MM.1S (cell line): Measurements from ENCODE around the gene SLC48A1.

Source experiments
- DNase-seq: peaks from one replicate; pipeline ENCODE4 v3.0.0-alpha.2; 2015
- H2AFZ ChIP-seq: fragments of 300-600 bp; sonication (generic); 2 replicates; pipeline ENCODE4 v1.6.0; 2016; ENCODE audit warnings: antibody characterized with exemption, low read length
- H3F3A ChIP-seq: fragments of 300-600 bp; sonication (generic); 2 replicates; pipeline ENCODE4 v1.6.1; 2016; ENCODE audit warnings: mild to moderate bottlenecking, antibody characterized with exemption, low read length, moderate library complexity, mixed read lengths; ENCODE audit not compliant: insufficient read depth
- H3K27ac ChIP-seq: fragments of 300-600 bp; sonication (generic); 2 replicates; pipeline ENCODE4 v1.5.1; 2016; ENCODE audit warnings: mild to moderate bottlenecking, low read length
- H3K27me3 ChIP-seq: fragments of 300-600 bp; sonication (generic); replicated peaks from 2 replicates; pipeline ENCODE4 v1.6.0; 2016; ENCODE audit warnings: low read length; ENCODE audit not compliant: insufficient read depth
- H3K36me3 ChIP-seq: fragments of 300-600 bp; sonication (generic); replicated peaks from 2 replicates; pipeline ENCODE4 v1.6.1; 2016; ENCODE audit warnings: mild to moderate bottlenecking, low read length, mixed read lengths; ENCODE audit not compliant: insufficient read depth
- H3K4me1 ChIP-seq: fragments of 300-600 bp; sonication (generic); 2 replicates; pipeline ENCODE4 v1.6.1; 2016; ENCODE audit warnings: low read length, mixed read lengths
- H3K4me2 ChIP-seq: fragments of 300-600 bp; sonication (generic); 2 replicates; pipeline ENCODE4 v1.6.0; 2016; ENCODE audit warnings: low read depth, low read length
- H3K4me3 ChIP-seq: fragments of 300-600 bp; sonication (generic); 2 replicates; pipeline ENCODE4 v1.5.1; 2016; ENCODE audit warnings: low read length, mixed read lengths
- H3K79me2 ChIP-seq: fragments of 300-600 bp; sonication (generic); 2 replicates; pipeline ENCODE4 v1.6.1; 2016; ENCODE audit warnings: mixed run types, low read length, mixed read lengths
- H3K9ac ChIP-seq: fragments of 300-600 bp; sonication (generic); 2 replicates; pipeline ENCODE4 v1.6.1; 2016; ENCODE audit warnings: low read length, mixed read lengths
- H3K9me2 ChIP-seq: fragments of 300-600 bp; sonication (generic); replicated peaks from 2 replicates; pipeline ENCODE4 v1.6.1; 2016; ENCODE audit warnings: mild to moderate bottlenecking, low read length, mixed read lengths; ENCODE audit not compliant: insufficient read depth
- H3K9me3 ChIP-seq: fragments of 300-600 bp; sonication (generic); replicated peaks from 2 replicates; pipeline ENCODE4 v1.6.1; 2016; ENCODE audit warnings: mild to moderate bottlenecking, low read length, mixed read lengths; ENCODE audit not compliant: insufficient read depth
- H4K20me1 ChIP-seq: fragments of 300-600 bp; sonication (generic); 2 replicates; pipeline ENCODE4 v1.6.1; 2016; ENCODE audit warnings: mild to moderate bottlenecking, low read length, moderate library complexity, mixed read lengths; ENCODE audit not compliant: insufficient read depth
- CTCF ChIP-seq: fragments of 300-600 bp; sonication (generic); IDR thresholded peaks from 2 replicates; pipeline ENCODE4 v1.5.1; 2016; ENCODE audit warnings: antibody characterized with exemption, low read length, mixed read lengths
- EZH2 ChIP-seq: fragments of 300-600 bp; sonication (generic); optimal IDR thresholded peaks from 2 replicates; pipeline ENCODE3; 2017; ENCODE audit warnings: low read depth, mild to moderate bottlenecking, antibody characterized with exemption, low read length, mixed read lengths
- EZH2phosphoT487 ChIP-seq: fragments of 300-600 bp; sonication (generic); IDR thresholded peaks from 2 replicates; pipeline ENCODE4 v1.6.1; 2018; ENCODE audit warnings: antibody characterized with exemption, low read length

SLC48A1 gene

GRCh38 chr12:47750229-47750798, 22.7 kb upstream of the SLC48A1 start:
- peaks cover 39% of the 10 kb centered on the region for H3K4me1 ChIP-seq
- no peaks in the 10 kb centered on the region for H3K9me2 ChIP-seq
- no peak overlapping the region for H3K9ac ChIP-seq
- no peaks in the 10 kb centered on the region for H3K79me2 ChIP-seq
- H3K4me2 ChIP-seq: no peak overlapping the region
- peaks cover 7% of the 10 kb centered on the region for H3F3A ChIP-seq
- DNase-seq: no peak
- H3K9me3 ChIP-seq: no peaks in the 10 kb centered on the region
- TF ChIP-seq CTCF (no peak), EZH2 (no peak), EZH2phosphoT487 (no peak)
- H4K20me1 ChIP-seq: no peaks in the 10 kb centered on the region
- no peak overlapping the region for H3K4me3 ChIP-seq
- no peaks in the 10 kb centered on the region for H3K27me3 ChIP-seq
- H3K27ac ChIP-seq: no peak overlapping the region
- no peak overlapping the region for H2AFZ ChIP-seq
- H3K36me3 ChIP-seq: no peaks in the 10 kb centered on the region

DNA sequence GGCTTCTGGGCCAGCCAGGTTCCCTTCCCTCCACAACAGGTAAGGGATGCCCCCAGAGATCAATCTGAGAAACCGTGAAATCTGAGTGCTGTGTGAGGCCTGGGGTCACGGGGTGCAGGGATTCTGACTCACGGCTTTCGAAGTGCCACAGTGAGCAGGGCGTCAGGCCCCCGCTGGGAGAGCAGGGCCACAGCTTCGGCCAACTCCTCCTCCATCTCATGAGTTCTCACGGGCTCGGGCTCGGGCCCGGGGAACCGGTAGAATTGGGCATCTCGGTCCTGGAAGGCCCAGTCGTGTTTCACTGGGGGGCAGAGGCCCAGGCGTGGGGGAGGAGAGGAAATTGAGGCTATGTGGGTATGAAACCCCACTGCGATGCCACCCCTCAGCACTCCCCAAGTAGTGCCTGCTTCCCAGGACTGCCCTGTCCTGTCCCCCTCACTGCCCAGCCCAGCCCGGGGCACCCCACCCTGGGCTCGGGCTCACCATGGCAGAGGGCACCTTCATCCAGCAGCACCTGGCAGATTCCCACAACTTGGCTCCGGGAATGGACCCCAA, 22.0 kb upstream of the SLC48A1 start:
- no peaks in the 10 kb centered on the region for H3K79me2 ChIP-seq
- no peaks in the 10 kb centered on the region for H4K20me1 ChIP-seq
- no peaks in the 10 kb centered on the region for H3K9me2 ChIP-seq
- H3K4me1 ChIP-seq: peaks cover 42% of the 10 kb centered on the region
- no peak for DNase-seq
- H3K4me3 ChIP-seq: no peak overlapping the region
- H3K36me3 ChIP-seq: no peaks in the 10 kb centered on the region
- H3K4me2 ChIP-seq: no peak overlapping the region
- H2AFZ ChIP-seq: no peak overlapping the region
- H3K9me3 ChIP-seq: no peaks in the 10 kb centered on the region
- peaks cover 14% of the 10 kb centered on the region for H3F3A ChIP-seq
- no peaks in the 10 kb centered on the region for H3K27me3 ChIP-seq
- no peak overlapping the region for H3K27ac ChIP-seq
- H3K9ac ChIP-seq: no peak overlapping the region
- TF ChIP-seq EZH2 (no peak), CTCF (no peak), EZH2phosphoT487 (no peak)

GRCh38 chr12:47751561-47751960, 21.5 kb upstream of the SLC48A1 start:
- Histone ChIP-seq H4K20me1 (no peaks in the 10 kb centered on the region), H2AFZ (no peak overlapping the region), H3K27me3 (no peaks in the 10 kb centered on the region), H3K9me3 (no peaks in the 10 kb centered on the region), H3K27ac (no peak overlapping the region), H3F3A (peaks cover 16% of the 10 kb centered on the region), H3K79me2 (no peaks in the 10 kb centered on the region), H3K9ac (no peak overlapping the region), H3K9me2 (no peaks in the 10 kb centered on the region), H3K36me3 (no peaks in the 10 kb centered on the region), H3K4me2 (no peak overlapping the region), H3K4me1 (peaks cover 44% of the 10 kb centered on the region), H3K4me3 (no peak overlapping the region)
- no peak for DNase-seq
- no peak for TF ChIP-seq EZH2phosphoT487
- no peak for TF ChIP-seq EZH2
- no peak for TF ChIP-seq CTCF
